K562 (cell line): Measurements from ENCODE around the gene SYMPK.

Experiments used
- CBX2 ChIP-seq: fragments of 200-600 bp; sonication (generic); IDR thresholded peaks from one replicate; pipeline ENCODE4 v1.6.1; 2012; ENCODE audit warnings: mild to moderate bottlenecking, low read length, inconsistent platforms; ENCODE audit not compliant: insufficient read depth, poor library complexity, severe bottlenecking
- CTCF ChIP-seq, 3 experiments: IDR thresholded peaks in 2 of 3; conservative IDR thresholded peaks in 1 of 3; 2 replicates each; pipeline ENCODE4 v1.5.1; 2011 to 2012; ENCODE audit warnings: low read length in 3 of 3, mild to moderate bottlenecking in 3 of 3, control low read depth in 2 of 3, improper control_type of control experiment in 1 of 3, inconsistent platforms in 1 of 3, low read depth in 1 of 3, mixed read lengths in 1 of 3, moderate library complexity in 1 of 3; ENCODE audit not compliant: insufficient read depth in 2 of 3
- MEF2D ChIP-seq: conservative IDR thresholded peaks from 2 replicates; pipeline ENCODE4 v1.6.1; 2016; ENCODE audit warnings: low read depth, missing genetic modification characterization, missing compliant biosample characterization
- NKRF ChIP-seq: fragments of 450-650 bp; IDR thresholded peaks from 2 replicates; pipeline ENCODE4 v1.6.1; 2016; ENCODE audit warnings: borderline replicate concordance
- SMAD4 ChIP-seq: fragments of 250-450 bp; sonication (Bioruptor Pico); conservative IDR thresholded peaks from 2 replicates; pipeline ENCODE4 v1.8.0; 2021; ENCODE audit warnings: inconsistent platforms, mild to moderate bottlenecking, moderate library complexity
- ZNF217 ChIP-seq: sonication (generic); formaldehyde crosslinking; IDR thresholded peaks from 2 replicates; pipeline ENCODE4 v1.8.0; 2022; ENCODE audit warnings: mild to moderate bottlenecking, missing genetic modification reagents
- ZNF384 ChIP-seq: IDR thresholded peaks from 2 replicates; pipeline ENCODE4 v1.6.1; 2012; ENCODE audit warnings: low read depth, low read length, improper control_type of control experiment

GRCh38 chr19:45823182-45823581, 39.8 kb downstream of the SYMPK start:
- TF ChIP-seq MEF2D (tag), result no peak
- TF ChIP-seq ZNF217 (CRISPR knock-in tag), result no peak
- no peak for TF ChIP-seq ZNF384
- TF ChIP-seq SMAD4, result no peak
- no peak for TF ChIP-seq CTCF (IDR thresholded peaks at IDR 0.05 in 2 of 3, conservative IDR thresholded peaks at IDR 0.05 in 1 of 3; ENCODE audit: insufficient read depth in 2 of 3, low read depth in 1 of 3, low read length in 3 of 3)
- no peak for TF ChIP-seq NKRF
- no peak for TF ChIP-seq CBX2
